Ishikawa (cell line): ENCODE measurements around the gene MTHFD1L.

Experiments
- CEBPB ChIP-seq: IDR thresholded peaks from 2 replicates; pipeline ENCODE4 v1.6.1; 2012
- CREB1 ChIP-seq: IDR thresholded peaks from 2 replicates; pipeline ENCODE4 v1.6.1; 2012; ENCODE audit warnings: low read depth
- EGR1 ChIP-seq: IDR thresholded peaks from 2 replicates; pipeline ENCODE4 v1.6.1; 2012
- EP300 ChIP-seq: IDR thresholded peaks from 2 replicates; pipeline ENCODE4 v1.6.1; 2012; ENCODE audit warnings: borderline replicate concordance
- FOXM1 ChIP-seq: IDR thresholded peaks from 2 replicates; pipeline ENCODE4 v1.6.1; 2012; ENCODE audit warnings: low read depth, borderline replicate concordance
- NFIC ChIP-seq: IDR thresholded peaks from 2 replicates; pipeline ENCODE4 v1.6.1; 2012
- RAD21 ChIP-seq: IDR thresholded peaks from 2 replicates; pipeline ENCODE4 v1.6.1; 2012; ENCODE audit warnings: low read depth
- TAF1 ChIP-seq: IDR thresholded peaks from 2 replicates; pipeline ENCODE4 v1.6.1; 2012; ENCODE audit warnings: low read depth, mild to moderate bottlenecking
- TCF12 ChIP-seq: IDR thresholded peaks from 2 replicates; pipeline ENCODE4 v1.6.1; 2012; ENCODE audit warnings: low read depth
- TEAD4 ChIP-seq: IDR thresholded peaks from 2 replicates; pipeline ENCODE4 v1.6.1; 2012
- YY1 ChIP-seq: IDR thresholded peaks from 2 replicates; pipeline ENCODE4 v1.6.1; 2012; ENCODE audit warnings: low read depth
- ZBTB7A ChIP-seq: IDR thresholded peaks from 2 replicates; pipeline ENCODE4 v1.6.1; 2012; ENCODE audit warnings: low read depth
- TF ChIP-seq, protein P1 (sequence below): IDR thresholded peaks from 2 replicates; pipeline ENCODE4 v1.6.1; 2012; ENCODE audit warnings: low read depth, mild to moderate bottlenecking
- TF ChIP-seq, protein P2 (sequence below): IDR thresholded peaks from 2 replicates; pipeline ENCODE4 v1.6.1; 2012
- TF ChIP-seq, protein P3 (sequence below): IDR thresholded peaks from 2 replicates; pipeline ENCODE4 v1.6.1; 2012

Gene MTHFD1L

DNA sequence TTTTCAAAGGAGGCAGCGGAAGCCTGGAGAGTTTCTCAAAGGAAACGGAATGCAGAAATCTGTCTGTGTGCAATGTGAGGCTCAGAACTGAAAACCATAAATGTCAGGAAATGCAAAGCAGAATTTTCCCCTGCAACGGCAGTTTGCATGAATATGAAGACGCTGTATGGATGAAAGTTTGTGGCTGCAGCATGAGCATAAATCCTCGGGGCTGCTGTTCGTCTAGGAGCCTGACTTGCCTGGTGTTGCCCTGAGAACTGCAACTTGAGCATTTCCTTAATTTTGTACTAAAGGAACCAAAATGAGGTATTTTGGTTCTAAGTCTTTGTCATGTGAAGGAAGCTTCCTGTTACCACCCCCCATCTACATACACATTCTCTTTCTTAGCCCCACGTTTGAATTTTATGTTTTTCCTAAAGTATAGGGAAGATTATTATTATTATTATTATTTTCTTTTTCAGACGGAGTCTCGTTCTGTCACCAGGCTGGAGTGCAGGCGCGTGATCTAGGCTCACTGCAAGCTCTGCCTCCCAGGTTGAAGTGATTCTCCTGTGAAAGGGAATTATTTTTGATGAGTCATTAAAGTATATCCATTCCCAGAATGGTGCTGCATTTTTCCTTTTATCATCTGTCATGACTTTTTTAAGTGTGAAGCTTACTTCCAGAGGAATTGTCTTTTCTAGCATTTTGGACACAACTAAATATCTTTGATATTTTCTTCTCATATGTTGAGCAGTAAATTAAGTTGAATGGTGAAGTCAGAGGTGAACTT is 33.1 kb downstream of the MTHFD1L start:
- no peak for TF ChIP-seq CEBPB
- no peak for TF ChIP-seq CREB1
- no peak for TF ChIP-seq YY1
- TF ChIP-seq, protein P1, sequence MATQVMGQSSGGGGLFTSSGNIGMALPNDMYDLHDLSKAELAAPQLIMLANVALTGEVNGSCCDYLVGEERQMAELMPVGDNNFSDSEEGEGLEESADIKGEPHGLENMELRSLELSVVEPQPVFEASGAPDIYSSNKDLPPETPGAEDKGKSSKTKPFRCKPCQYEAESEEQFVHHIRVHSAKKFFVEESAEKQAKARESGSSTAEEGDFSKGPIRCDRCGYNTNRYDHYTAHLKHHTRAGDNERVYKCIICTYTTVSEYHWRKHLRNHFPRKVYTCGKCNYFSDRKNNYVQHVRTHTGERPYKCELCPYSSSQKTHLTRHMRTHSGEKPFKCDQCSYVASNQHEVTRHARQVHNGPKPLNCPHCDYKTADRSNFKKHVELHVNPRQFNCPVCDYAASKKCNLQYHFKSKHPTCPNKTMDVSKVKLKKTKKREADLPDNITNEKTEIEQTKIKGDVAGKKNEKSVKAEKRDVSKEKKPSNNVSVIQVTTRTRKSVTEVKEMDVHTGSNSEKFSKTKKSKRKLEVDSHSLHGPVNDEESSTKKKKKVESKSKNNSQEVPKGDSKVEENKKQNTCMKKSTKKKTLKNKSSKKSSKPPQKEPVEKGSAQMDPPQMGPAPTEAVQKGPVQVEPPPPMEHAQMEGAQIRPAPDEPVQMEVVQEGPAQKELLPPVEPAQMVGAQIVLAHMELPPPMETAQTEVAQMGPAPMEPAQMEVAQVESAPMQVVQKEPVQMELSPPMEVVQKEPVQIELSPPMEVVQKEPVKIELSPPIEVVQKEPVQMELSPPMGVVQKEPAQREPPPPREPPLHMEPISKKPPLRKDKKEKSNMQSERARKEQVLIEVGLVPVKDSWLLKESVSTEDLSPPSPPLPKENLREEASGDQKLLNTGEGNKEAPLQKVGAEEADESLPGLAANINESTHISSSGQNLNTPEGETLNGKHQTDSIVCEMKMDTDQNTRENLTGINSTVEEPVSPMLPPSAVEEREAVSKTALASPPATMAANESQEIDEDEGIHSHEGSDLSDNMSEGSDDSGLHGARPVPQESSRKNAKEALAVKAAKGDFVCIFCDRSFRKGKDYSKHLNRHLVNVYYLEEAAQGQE: no peak
- no peak for TF ChIP-seq RAD21
- no peak for TF ChIP-seq TAF1
- TF ChIP-seq TCF12: no peak
- no peak for TF ChIP-seq ZBTB7A

DNA sequence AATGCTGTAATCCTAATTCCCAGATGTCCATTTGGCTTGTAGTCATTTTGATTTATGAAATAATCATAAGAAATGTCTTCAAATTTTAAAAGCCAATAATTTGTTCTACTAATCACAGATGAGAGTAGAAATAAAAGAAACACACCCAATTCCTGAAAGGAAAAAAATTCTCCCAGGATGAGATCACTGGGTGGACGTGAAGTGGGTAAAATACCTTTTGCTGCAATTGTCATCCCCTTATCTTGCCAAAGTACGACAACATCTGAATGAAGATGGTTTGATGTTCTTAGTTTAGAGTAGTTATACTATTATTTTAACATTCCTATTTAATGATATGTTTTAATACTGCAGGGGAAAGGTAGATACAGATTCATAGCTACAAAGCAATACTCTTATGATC is 33.7 kb downstream of the MTHFD1L start:
- TF ChIP-seq TCF12: no peak
- no peak for TF ChIP-seq RAD21
- TF ChIP-seq ZBTB7A: no peak
- TF ChIP-seq YY1: no peak

DNA sequence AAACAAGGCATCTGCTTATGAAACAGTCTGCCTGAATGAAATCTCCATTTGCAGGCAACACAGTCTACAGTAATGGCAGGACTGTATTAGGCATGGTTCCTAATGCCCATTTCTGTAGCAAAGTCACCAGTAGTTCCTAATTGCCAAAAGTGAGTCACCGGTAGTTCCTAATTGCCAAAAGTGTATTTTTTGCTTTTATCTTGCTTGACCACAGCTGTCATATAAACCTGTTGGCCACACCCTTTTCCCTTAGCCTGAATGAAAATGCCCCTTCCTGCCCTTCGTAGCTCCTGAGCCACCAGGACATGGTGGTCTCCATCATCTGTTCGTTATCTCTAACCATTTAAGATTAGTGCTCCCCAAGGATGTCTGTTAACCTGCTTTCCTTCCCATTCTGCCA is 34.5 kb downstream of the MTHFD1L start:
- TF ChIP-seq EP300 (no peak), YY1 (no peak), NFIC (no peak), TEAD4 (no peak), ZBTB7A (no peak)
- TF ChIP-seq, protein P2, sequence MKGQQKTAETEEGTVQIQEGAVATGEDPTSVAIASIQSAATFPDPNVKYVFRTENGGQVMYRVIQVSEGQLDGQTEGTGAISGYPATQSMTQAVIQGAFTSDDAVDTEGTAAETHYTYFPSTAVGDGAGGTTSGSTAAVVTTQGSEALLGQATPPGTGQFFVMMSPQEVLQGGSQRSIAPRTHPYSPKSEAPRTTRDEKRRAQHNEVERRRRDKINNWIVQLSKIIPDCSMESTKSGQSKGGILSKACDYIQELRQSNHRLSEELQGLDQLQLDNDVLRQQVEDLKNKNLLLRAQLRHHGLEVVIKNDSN: no peak

DNA sequence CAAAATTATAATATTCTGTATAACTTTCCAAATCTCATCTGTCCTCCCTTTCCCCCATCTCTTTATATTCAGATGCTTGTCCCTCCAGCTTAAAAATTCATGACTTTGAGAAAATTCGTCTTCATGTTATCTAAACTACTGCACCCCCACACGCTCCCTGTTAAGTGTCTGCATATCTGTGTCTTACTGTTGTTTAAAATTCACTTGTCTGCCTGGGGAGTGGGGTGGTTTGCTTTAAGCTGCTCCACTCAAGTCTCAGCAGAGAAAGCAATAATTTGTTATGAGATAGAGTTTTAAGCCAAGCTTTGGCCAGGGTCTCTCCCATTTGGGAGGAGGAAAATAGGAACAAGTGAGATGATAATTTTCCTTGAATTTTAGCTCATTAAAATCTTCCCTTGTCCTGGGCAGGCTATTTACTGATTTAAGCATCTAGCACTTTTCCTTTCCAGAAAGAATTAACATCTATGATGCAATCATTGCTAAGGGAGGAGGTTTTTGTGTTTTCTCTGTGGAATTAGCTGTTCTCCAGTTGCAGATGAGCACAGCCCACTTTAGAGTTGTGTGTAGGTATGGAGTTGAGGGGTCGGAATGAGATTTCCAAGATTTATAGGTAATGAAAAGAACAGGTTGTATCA is 36.8 kb downstream of the MTHFD1L start:
- TF ChIP-seq CEBPB (peak; percentile 31; the same call in 1 of the 2 replicates), FOXM1 (no peak)

DNA sequence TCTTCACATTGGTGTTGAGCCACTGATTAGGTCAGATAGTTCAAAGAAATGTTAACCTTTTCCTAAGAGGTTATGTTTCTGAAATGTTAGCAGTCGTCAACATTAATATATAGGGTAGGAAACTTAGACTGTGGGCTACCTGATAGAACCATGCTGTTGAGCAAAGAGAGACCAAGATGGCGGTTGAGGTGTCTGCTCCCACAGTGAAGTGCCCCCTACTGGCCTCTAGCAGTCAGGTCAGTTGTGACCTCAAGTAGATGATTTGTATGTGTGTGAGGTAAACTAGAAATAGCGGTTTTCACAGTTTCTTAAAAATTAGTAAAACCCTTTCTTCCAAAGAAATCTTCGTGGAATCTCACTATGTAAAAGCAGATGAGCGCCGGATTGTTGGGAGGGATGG is 40.3 kb downstream of the MTHFD1L start:
- TF ChIP-seq TEAD4 (no peak), EGR1 (no peak), YY1 (peak; percentile 64), TAF1 (no peak)
- TF ChIP-seq, protein P3, sequence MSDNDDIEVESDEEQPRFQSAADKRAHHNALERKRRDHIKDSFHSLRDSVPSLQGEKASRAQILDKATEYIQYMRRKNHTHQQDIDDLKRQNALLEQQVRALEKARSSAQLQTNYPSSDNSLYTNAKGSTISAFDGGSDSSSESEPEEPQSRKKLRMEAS: no peak

DNA sequence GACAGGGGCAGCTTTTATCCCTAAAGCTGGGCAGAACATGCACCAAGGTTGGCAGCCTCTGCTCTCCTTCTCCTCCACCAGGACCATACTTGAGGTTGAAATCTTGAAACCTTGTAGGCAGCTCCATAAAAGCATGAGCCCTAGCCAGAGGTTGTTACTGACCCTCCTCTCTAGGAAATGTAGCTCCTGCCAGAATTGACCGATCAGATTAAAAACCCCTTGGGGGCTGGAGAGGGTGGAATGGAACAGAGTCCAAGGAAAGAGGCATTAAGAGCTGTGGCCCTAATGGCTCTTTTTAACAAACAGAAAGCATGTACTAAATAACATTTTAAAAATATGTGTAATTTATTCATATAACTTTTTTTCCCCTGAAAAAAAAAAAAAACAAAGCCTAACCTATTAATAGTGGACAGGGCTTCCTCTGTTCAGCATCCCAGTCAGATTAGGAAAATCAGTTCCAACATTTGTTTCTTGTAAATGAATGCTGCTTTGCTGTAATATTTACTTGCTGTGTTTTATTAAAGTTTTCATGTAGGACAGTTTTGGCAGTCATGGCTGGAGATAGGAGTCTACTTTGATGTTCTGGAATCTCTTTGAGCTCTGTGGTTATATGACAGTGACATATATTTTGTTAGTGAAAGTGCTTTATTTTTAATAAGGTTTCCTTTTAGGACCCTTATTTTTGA is 41.3 kb downstream of the MTHFD1L start:
- TF ChIP-seq, protein P2: no peak
- TF ChIP-seq YY1 (no peak), EP300 (no peak), TEAD4 (no peak), FOXM1 (no peak), TAF1 (no peak), RAD21 (no peak), CREB1 (no peak), ZBTB7A (no peak), EGR1 (no peak), TCF12 (no peak), NFIC (no peak), CEBPB (no peak)
- TF ChIP-seq, protein P3: no peak
- TF ChIP-seq, protein P1: no peak

DNA sequence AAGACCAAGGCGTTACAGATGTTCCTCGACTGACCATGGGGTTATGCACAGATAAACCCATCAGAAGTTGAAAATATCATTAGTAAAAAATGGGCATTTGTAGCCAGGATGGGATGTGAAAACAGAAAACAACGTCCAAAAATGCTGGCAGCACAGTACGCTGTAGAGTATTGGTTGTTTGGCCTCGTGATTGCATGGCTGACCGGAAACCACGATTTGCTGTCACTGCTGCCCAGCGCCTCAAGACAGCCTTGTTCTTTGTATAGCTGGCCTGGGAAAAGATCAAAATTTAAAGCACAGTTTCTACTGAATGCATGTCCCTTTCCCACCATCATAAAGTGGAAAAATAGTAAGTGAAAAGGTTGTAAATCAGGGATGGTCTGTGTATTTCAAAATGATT is 41.9 kb downstream of the MTHFD1L start:
- TF ChIP-seq CREB1: no peak
- no peak for TF ChIP-seq TCF12
